ENCODE results near the gene TRIM41. TPM values are rescaled to one million over a fixed set of nuclear protein-coding genes. Genes with fewer than 3 reads are reported as not detected.

Gene TRIM41
- total RNA-seq, 2 donors from 2014 or later, result 12.5 to 15.2 TPM

DNA sequence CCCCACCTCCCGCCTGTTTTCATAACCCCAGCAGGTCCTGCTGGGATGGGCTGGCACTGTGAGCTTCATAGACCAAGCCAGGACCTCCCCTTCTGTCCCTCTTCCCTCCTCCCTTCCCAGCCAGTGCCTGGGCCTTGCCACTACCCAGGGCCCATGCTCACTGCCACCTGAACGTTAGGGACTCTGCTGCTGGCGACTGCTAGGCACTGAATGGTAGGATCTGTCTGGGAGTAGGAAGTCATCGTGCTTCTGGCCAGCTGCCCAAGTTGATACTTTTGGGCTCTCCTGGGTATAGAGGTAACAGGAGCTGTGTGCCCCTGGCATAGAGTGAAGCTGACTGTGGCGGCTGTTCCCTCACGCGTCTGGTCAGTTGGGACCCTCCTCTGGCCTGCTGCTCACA lies 8.4 kb downstream of the TRIM41 start:
- H3K4me3 ChIP-seq, result no peak overlapping the region
- H3K36me3 ChIP-seq (replicated peaks in 1 of 2; ENCODE audit: insufficient read depth in 1 of 2, low read depth in 2 of 2), result peaks cover 0 to 13% of the 10 kb centered on the region in 2 donors
- no peak for TF ChIP-seq CTCF (IDR thresholded peaks at IDR 0.05)
- DNase-seq, result no peak
- no peaks in the 10 kb centered on the region for H3K9me3 ChIP-seq
- H3K27me3 ChIP-seq, result no peaks in the 10 kb centered on the region
- WGBS, 2 donors, result 71 to 83% methylated on average over 7 of the region's 7 CpGs
- intact Hi-C loops (cut with DNase I), result no loop called here
- no peaks in the 10 kb centered on the region for H3K4me1 ChIP-seq
- no peak for ATAC-seq
- H3K27ac ChIP-seq, result no peak overlapping the region

GRCh38 chr5:181232593-181232992 lies 9.5 kb downstream of the TRIM41 start:
- TF ChIP-seq CTCF (IDR thresholded peaks at IDR 0.05) (no peak), POLR2A (IDR thresholded peaks at IDR 0.05) (no peak)
- H3K36me3 ChIP-seq (replicated peaks in 1 of 2; ENCODE audit: insufficient read depth in 1 of 2, low read depth in 2 of 2), result peaks cover 0 to 25% of the 10 kb centered on the region in 2 donors
- DNase-seq (no peak), ATAC-seq (no peak)
- no peak overlapping the region for H3K27ac ChIP-seq
- H3K4me1 ChIP-seq, result no peaks in the 10 kb centered on the region
- intact Hi-C loops (cut with DNase I), result no loop called here
- H3K4me3 ChIP-seq, result no peak overlapping the region
- no peaks in the 10 kb centered on the region for H3K27me3 ChIP-seq
- H3K9me3 ChIP-seq, result no peaks in the 10 kb centered on the region
- WGBS, 2 donors, result 87 to 88% methylated on average over 17 of the region's 18 CpGs

- TF ChIP-seq POLR2A (IDR thresholded peaks at IDR 0.05) (no peak), CTCF (IDR thresholded peaks at IDR 0.05) (no peak)
- Histone ChIP-seq H3K4me1 (no peaks in the 10 kb centered on the region), H3K9me3 (no peaks in the 10 kb centered on the region), H3K4me3 (no peak overlapping the region), H3K27me3 (no peaks in the 10 kb centered on the region), H3K36me3 (replicated peaks in 1 of 2; ENCODE audit: insufficient read depth in 1 of 2, low read depth in 2 of 2) (peaks cover 4 to 31% of the 10 kb centered on the region in 2 donors), H3K27ac (no peak overlapping the region)
- intact Hi-C loops (cut with DNase I), result no loop called here
- 72 to 73% methylated on average over 16 of the region's 16 CpGs for WGBS, 2 donors
- ATAC-seq (no peak), DNase-seq (no peak)
These were observed 10.2 kb downstream of the TRIM41 start for GRCh38 chr5:181233088-181233800.

DNA sequence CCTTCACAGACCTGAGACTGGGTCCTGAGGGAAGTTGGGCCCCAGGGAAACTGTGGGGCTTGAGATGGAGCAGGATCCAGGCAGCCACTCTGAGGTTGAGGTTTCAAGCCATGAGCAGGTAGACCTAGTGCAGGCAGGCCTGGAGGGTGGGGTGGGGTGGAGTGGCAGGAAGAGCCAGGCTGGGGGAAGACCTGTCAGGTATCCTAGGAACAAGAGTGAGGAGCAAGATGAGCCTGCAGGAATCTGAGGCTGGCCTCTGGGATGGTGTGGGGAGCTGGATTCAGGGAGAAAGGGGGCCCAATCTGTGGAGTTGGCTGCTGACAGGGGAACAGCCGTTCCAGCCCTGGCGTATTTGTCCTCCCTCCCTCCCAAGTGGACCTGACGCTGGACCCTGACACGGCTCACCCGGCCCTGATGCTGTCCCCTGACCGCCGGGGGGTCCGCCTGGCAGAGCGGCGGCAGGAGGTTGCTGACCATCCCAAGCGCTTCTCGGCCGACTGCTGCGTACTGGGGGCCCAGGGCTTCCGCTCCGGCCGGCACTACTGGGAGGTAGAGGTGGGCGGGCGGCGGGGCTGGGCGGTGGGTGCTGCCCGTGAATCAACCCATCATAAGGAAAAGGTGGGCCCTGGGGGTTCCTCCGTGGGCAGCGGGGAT lies 10.8 kb downstream of the TRIM41 start:
- H3K4me1 ChIP-seq, result peaks cover 2% of the 10 kb centered on the region
- no peak for ATAC-seq
- intact Hi-C loops (cut with DNase I), result no loop called here
- H3K27ac ChIP-seq, result no peak overlapping the region
- peaks cover 11 to 36% of the 10 kb centered on the region in 2 donors for H3K36me3 ChIP-seq (replicated peaks in 1 of 2; ENCODE audit: insufficient read depth in 1 of 2, low read depth in 2 of 2)
- no peak overlapping the region for H3K4me3 ChIP-seq
- TF ChIP-seq POLR2A (IDR thresholded peaks at IDR 0.05) (no peak), CTCF (IDR thresholded peaks at IDR 0.05) (no peak)
- 93% methylated on average over 23 of the region's 24 CpGs; no CpG with 5 or more reads in 1 of the 2 donors for WGBS, 2 donors
- no peak for DNase-seq
- no peaks in the 10 kb centered on the region for H3K9me3 ChIP-seq
- H3K27me3 ChIP-seq, result no peaks in the 10 kb centered on the region

Data from body of pancreas (tissue), 4 donors.